Testis (tissue), 2 donors: ENCODE measurements around the gene IFITM1.

Experiments
- CTCF ChIP-seq, 3 experiments: fragments of 450-650 bp in 2 of 3; fragments of 200-600 bp in 1 of 3; sonication (generic) in 1 of 3; IDR thresholded peaks; one replicate each; pipeline ENCODE4 v1.5.1; 2016 to 2019; ENCODE audit warnings: antibody characterized with exemption in 3 of 3, mild to moderate bottlenecking in 2 of 3, moderate library complexity in 1 of 3
- POLR2A ChIP-seq: fragments of 450-650 bp; IDR thresholded peaks from one replicate; pipeline ENCODE4 v1.6.1; 2017; ENCODE audit warnings: antibody characterized with exemption, mild to moderate bottlenecking, moderate library complexity

- no peak for TF ChIP-seq CTCF (IDR thresholded peaks at IDR 0.05)
- TF ChIP-seq POLR2A, result no peak
Measured at GRCh38 chr11:334264-334994, 20.6 kb downstream of the IFITM1 start.
